ENCODE data around the gene AHRR.

- no peak for TF ChIP-seq POLR2A (IDR thresholded peaks at IDR 0.05; ENCODE audit: low read depth, low read length)
- TF ChIP-seq RAD21 (IDR thresholded peaks at IDR 0.05; ENCODE audit: low read length): no peak
- no peak for TF ChIP-seq RFX5 (IDR thresholded peaks at IDR 0.05; ENCODE audit: low read depth, low read length)
- TF ChIP-seq CTCF (conservative IDR thresholded peaks at IDR 0.05; ENCODE audit: low read depth, low read length): no peak
- no peak for TF ChIP-seq ELK1 (IDR thresholded peaks at IDR 0.05; ENCODE audit: borderline replicate concordance, low read depth, low read length)
- no peak for TF ChIP-seq FOS (IDR thresholded peaks at IDR 0.05; ENCODE audit: low read depth, low read length)
- TF ChIP-seq SMC3 (IDR thresholded peaks at IDR 0.05; ENCODE audit: low read depth, low read length): no peak
- no peak for TF ChIP-seq USF2 (IDR thresholded peaks at IDR 0.05; ENCODE audit: low read depth, low read length)
- TF ChIP-seq CEBPB (IDR thresholded peaks at IDR 0.05; ENCODE audit: low read depth, low read length): peak; percentile 59
- TF ChIP-seq NFE2L2 (IDR thresholded peaks at IDR 0.05; ENCODE audit: low read depth, low read length): no peak
- no peak for TF ChIP-seq MAZ (IDR thresholded peaks at IDR 0.05; ENCODE audit: borderline replicate concordance, low read depth, low read length)
- TF ChIP-seq RCOR1 (IDR thresholded peaks at IDR 0.05; ENCODE audit: insufficient replicate concordance, low read length): no peak
- TF ChIP-seq MXI1 (IDR thresholded peaks at IDR 0.05; ENCODE audit: borderline replicate concordance, low read depth, low read length): no peak
- TF ChIP-seq CHD1 (IDR thresholded peaks at IDR 0.05; ENCODE audit: low read depth, low read length): no peak
Observed at GRCh38 chr5:402615-403359, 81.3 kb downstream of the AHRR start.
